A549 (cell line): ENCODE data around the gene PITPNC1. TPM values are rescaled to one million over a fixed set of nuclear protein-coding genes. Genes with fewer than 3 reads are reported as not detected.

Source experiments
- ATAC-seq, 2 experiments: fragments of 200-7000 bp in 1 of 2; fragments of >200 bp in 1 of 2; cut with Nextera tagmentation in 1 of 2; cut with Tn5 transposase in 1 of 2; 3 replicates each; pipeline versions ENCODE4 v1.8.0 to v1.9.1; 2018 to 2020; ENCODE audit warnings: mild to moderate bottlenecking in 1 of 2, moderate library complexity in 1 of 2
- CTCF ChIA-PET: fragments of 300-600 bp; sonication (Branson Sonifier 250); formaldehyde crosslinking; extraction: SDS; loops from one replicate; lab custom pipeline; 2021; ENCODE audit warnings: antibody characterized with exemption, inconsistent platforms; lab: Yijun Ruan, JAX
- POLR2A ChIA-PET: fragments of 350-600 bp; formaldehyde crosslinking; extraction: SDS; loops from one replicate; lab custom pipeline; 2021; ENCODE audit warnings: antibody characterized with exemption, inconsistent platforms; lab: Yijun Ruan, JAX
- DNase-seq, 2 experiments: peaks; one replicate each; pipeline versions ENCODE4 v3.0.0 to v3.0.0-alpha.2; 2011 to 2016; ENCODE audit warnings: low read depth in 1 of 2, low spot score in 1 of 2
- FAIRE-seq: peaks from 2 replicates; lab custom pipeline; 2011; peaks lifted over from hg19 to GRCh38; lab: Jason Lieb, UNC
- H3K27ac ChIP-seq, 2 experiments: fragments of >200 bp; sonication (Bioruptor Twin); formaldehyde crosslinking; 3 replicates each; pipeline ENCODE4 v1.5.1; 2016 to 2017
- H3K4me1 ChIP-seq: fragments of >200 bp; sonication (Bioruptor Twin); formaldehyde crosslinking; 3 replicates; pipeline ENCODE4 v1.6.1; 2016
- H3K4me2 ChIP-seq: fragments of >200 bp; sonication (Bioruptor Twin); formaldehyde crosslinking; 3 replicates; pipeline ENCODE4 v1.6.1; 2016
- H3K4me3 ChIP-seq: fragments of >200 bp; sonication (Bioruptor Twin); formaldehyde crosslinking; 3 replicates; pipeline ENCODE4 v1.5.1; 2016
- H3K9me3 ChIP-seq: fragments of >200 bp; sonication (Bioruptor Twin); formaldehyde crosslinking; 3 replicates; pipeline ENCODE4 v1.6.1; 2016
- CBX2 ChIP-seq: fragments of 200-600 bp; sonication (generic); IDR thresholded peaks from 2 replicates; pipeline ENCODE4 v1.6.1; 2016; ENCODE audit warnings: low read depth, mild to moderate bottlenecking, borderline replicate concordance
- CBX8 ChIP-seq: fragments of 200-600 bp; sonication (generic); IDR thresholded peaks from 2 replicates; pipeline ENCODE4 v1.6.1; 2016
- CEBPB ChIP-seq, 2 experiments: fragments of >200 bp in 1 of 2; sonication (Bioruptor Twin) in 1 of 2; formaldehyde crosslinking in 1 of 2; IDR thresholded peaks; 2 replicates each; pipeline ENCODE4 v1.6.1; 2012 to 2016
- CHD4 ChIP-seq: fragments of 200-600 bp; sonication (generic); IDR thresholded peaks from 2 replicates; pipeline ENCODE4 v1.6.1; 2016; ENCODE audit warnings: antibody characterized with exemption, mild to moderate bottlenecking, borderline replicate concordance
- EHMT2 ChIP-seq: fragments of 200-600 bp; sonication (generic); IDR thresholded peaks from 2 replicates; pipeline ENCODE4 v1.6.1; 2016; ENCODE audit warnings: antibody characterized with exemption, low read depth, mild to moderate bottlenecking, moderate library complexity
- EP300 ChIP-seq, 2 experiments: fragments of >200 bp; sonication (Bioruptor Twin); formaldehyde crosslinking; IDR thresholded peaks; 2 replicates in 1 of 2; 3 replicates in 1 of 2; pipeline ENCODE4 v1.6.1; 2016 to 2017
- HOXB5 ChIP-seq: fragments of 250-450 bp; sonication (Bioruptor Pico); IDR thresholded peaks from 2 replicates; pipeline ENCODE4 v1.5.0; 2020; ENCODE audit warnings: mild to moderate bottlenecking, moderate library complexity
- KDM1A ChIP-seq: fragments of 200-600 bp; sonication (generic); IDR thresholded peaks from 2 replicates; pipeline ENCODE4 v1.6.1; 2016; ENCODE audit warnings: low read depth, mild to moderate bottlenecking
- RARB ChIP-seq: fragments of 250-450 bp; sonication (Bioruptor Pico); IDR thresholded peaks from 2 replicates; pipeline ENCODE4 v1.8.0; 2021; ENCODE audit warnings: mild to moderate bottlenecking, moderate library complexity
- RCOR1 ChIP-seq: fragments of 150-350 bp; IDR thresholded peaks from 2 replicates; pipeline ENCODE4 v1.6.1; 2014; ENCODE audit warnings: antibody characterized with exemption, low read length, low read depth
- RFX5 ChIP-seq: fragments of 450-650 bp; IDR thresholded peaks from 2 replicates; pipeline ENCODE4 v1.7.1; 2014; ENCODE audit warnings: antibody characterized with exemption, mild to moderate bottlenecking, moderate library complexity
- TP53 ChIP-seq: fragments of 250-450 bp; sonication (Bioruptor Pico); IDR thresholded peaks from 2 replicates; pipeline ENCODE4 v1.5.0; 2021; ENCODE audit warnings: mild to moderate bottlenecking, moderate library complexity
- ZC3H11A ChIP-seq: fragments of 450-650 bp; IDR thresholded peaks from 2 replicates; pipeline ENCODE4 v1.6.1; 2014; ENCODE audit warnings: antibody characterized with exemption, mild to moderate bottlenecking
- WGBS: methylation state at CpG from one replicate; pipeline ENCODE4 v1.1.6; 2017; ENCODE audit errors: missing lambda C conversion rate; 5-methylcytosine and 5-hydroxymethylcytosine counted together
- polyA plus RNA-seq, 4 experiments: library from polyadenylated mRNA; depleted of rRNA in 3 of 4; stranded (reverse); fragments of >200 nt; fragmentation: RNase III in 1 of 4; extraction: RNeasy Plus Mini Kit Qiagen cat#74134 plus additional on column Dnase treatment in 1 of 4; gene quantifications; 2 replicates in 3 of 4; 3 replicates in 1 of 4; pipeline ENCODE4 v1.2.3, GENCODE V29; 2011 to 2017
- TF ChIP-seq, protein P1 (sequence below): fragments of >200 bp; sonication (Bioruptor Twin); formaldehyde crosslinking; IDR thresholded peaks from 3 replicates; pipeline ENCODE4 v1.6.1; 2016
- TF ChIP-seq, protein P2 (sequence below): fragments of >200 bp; sonication (Bioruptor Twin); formaldehyde crosslinking; IDR thresholded peaks from 2 replicates; pipeline ENCODE4 v1.6.1; 2016
- TF ChIP-seq, protein P3 (sequence below): fragments of 450-650 bp; IDR thresholded peaks from 2 replicates; pipeline ENCODE4 v1.6.1; 2014; ENCODE audit warnings: antibody characterized with exemption
- TF ChIP-seq, protein P4 (sequence below): IDR thresholded peaks from 2 replicates; pipeline ENCODE4 v1.6.1; 2012
- TF ChIP-seq, protein P5 (sequence below): fragments of 150-350 bp; IDR thresholded peaks from 2 replicates; pipeline ENCODE4 v1.6.1; 2014; ENCODE audit warnings: low read depth, mild to moderate bottlenecking, low read length

The PITPNC1 gene
- polyA plus RNA-seq, 2 of the 4 experiments (the other 2 are of a cell fraction), result 3.7 to 11.2 TPM

DNA sequence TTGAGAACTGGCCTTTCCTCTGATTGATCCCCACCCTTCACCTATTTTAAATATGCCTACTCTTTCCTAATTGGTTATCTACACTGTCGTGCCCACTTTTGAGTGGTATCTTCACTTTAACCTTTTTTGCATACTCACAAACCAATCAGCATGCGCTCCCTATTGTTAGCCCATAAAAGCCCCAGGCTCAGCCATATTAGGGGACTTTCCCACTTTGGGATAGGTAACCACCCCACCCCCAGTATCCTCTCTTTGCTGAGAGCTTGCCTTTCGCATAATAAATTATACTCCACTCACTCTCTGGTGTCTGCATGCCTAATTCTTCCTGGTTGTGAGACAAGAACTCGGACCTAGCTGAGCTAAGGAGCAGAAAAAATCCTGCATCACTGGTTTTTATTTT, 281.2 kb downstream of the PITPNC1 start:
- CTCF ChIA-PET, result interaction anchor here (1.1 to 1.5 kb wide), 3 partner anchors 18 to 283 kb away, joined by 3 to 5 read pairs (median 4); no protein-coding TSS in a partner anchor
- TF ChIP-seq, protein P1, sequence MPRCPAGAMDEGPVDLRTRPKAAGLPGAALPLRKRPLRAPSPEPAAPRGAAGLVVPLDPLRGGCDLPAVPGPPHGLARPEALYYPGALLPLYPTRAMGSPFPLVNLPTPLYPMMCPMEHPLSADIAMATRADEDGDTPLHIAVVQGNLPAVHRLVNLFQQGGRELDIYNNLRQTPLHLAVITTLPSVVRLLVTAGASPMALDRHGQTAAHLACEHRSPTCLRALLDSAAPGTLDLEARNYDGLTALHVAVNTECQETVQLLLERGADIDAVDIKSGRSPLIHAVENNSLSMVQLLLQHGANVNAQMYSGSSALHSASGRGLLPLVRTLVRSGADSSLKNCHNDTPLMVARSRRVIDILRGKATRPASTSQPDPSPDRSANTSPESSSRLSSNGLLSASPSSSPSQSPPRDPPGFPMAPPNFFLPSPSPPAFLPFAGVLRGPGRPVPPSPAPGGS, result no peak
- TF ChIP-seq EP300 (IDR thresholded peaks at IDR 0.05) (no peak), KDM1A (no peak), RCOR1 (no peak), RARB (CRISPR knock-in tag) (no peak), HOXB5 (CRISPR knock-in tag) (no peak)
- FAIRE-seq, result no peak

DNA sequence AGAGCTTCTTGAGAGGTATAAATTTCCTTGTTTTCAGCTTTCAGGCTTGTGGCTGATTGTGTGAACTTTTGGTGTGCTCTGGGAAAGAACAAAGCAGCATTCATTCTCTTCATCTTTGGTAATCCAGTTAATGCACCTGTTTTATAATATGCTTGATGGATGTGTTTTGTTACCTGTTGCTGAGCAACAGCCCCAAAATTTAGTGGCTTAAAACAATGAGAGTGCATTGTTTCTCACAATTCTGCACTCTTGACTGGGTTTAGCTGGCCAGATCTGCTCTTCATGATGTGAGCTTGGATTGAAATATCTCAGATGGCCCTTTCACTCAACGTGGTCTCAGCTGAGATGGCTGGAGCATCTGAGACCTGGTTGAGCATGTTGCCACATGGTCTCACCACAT, 281.9 kb downstream of the PITPNC1 start:
- ATAC-seq, result no peak
- H3K27ac ChIP-seq, result no peak overlapping the region
- TF ChIP-seq, protein P2, sequence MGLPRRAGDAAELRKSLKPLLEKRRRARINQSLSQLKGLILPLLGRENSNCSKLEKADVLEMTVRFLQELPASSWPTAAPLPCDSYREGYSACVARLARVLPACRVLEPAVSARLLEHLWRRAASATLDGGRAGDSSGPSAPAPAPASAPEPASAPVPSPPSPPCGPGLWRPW, result no peak
- TF ChIP-seq, protein P1, result no peak
- TF ChIP-seq RFX5, result no peak
- TF ChIP-seq, protein P3, sequence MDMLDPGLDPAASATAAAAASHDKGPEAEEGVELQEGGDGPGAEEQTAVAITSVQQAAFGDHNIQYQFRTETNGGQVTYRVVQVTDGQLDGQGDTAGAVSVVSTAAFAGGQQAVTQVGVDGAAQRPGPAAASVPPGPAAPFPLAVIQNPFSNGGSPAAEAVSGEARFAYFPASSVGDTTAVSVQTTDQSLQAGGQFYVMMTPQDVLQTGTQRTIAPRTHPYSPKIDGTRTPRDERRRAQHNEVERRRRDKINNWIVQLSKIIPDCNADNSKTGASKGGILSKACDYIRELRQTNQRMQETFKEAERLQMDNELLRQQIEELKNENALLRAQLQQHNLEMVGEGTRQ, result no peak
- TF ChIP-seq CBX8, result no peak
- no peak overlapping the region for H3K4me3 ChIP-seq
- no peaks in the 10 kb centered on the region for H3K9me3 ChIP-seq
- no peak for FAIRE-seq
- H3K4me2 ChIP-seq, result no peak overlapping the region
- ChIA-PET CTCF (interaction anchor here (0.9 to 1.5 kb wide), 5 partner anchors 7 to 284 kb away, joined by 3 to 6 read pairs (median 3); no protein-coding TSS in a partner anchor), POLR2A (no interaction called here)
- DNase-seq, result no peak
- 13% methylated on average over 1 of the region's 1 CpG for WGBS
- H3K4me1 ChIP-seq, result no peaks in the 10 kb centered on the region

More for the DNA sequence above, 281.2 kb downstream of the PITPNC1 start:
- Histone ChIP-seq H3K4me1 (no peaks in the 10 kb centered on the region), H3K4me3 (no peak overlapping the region), H3K4me2 (no peak overlapping the region), H3K27ac (no peak overlapping the region), H3K9me3 (no peaks in the 10 kb centered on the region)
- no peak for ATAC-seq
- WGBS, result 64% methylated on average over 4 of the region's 4 CpGs
- no peak for DNase-seq
- POLR2A ChIA-PET, result interaction anchor here (0.5 kb wide), 1 partner anchor 50 kb away, joined by 3 read pairs; no protein-coding TSS in a partner anchor

DNA sequence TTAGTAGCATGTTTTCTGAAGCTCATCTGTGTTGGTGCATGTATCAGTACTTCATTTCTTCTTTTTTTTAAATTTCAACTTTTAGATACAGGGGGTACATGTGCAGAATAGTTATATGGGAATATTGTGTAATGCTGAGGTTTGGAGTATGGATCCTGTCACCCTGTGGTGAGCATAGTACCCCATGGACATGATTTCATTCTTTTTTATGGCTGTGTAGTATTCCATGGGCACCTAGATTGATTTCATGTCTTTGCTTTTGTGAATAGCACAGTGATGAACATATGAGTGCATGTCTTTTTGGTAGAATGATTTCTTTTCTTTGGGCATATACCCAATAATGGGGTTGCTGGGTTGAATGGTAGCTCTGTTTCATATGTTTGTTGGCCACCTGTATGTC, 285.6 kb downstream of the PITPNC1 start:
- no peak for FAIRE-seq
- no peak overlapping the region for H3K4me2 ChIP-seq
- no peak overlapping the region for H3K27ac ChIP-seq
- no peaks in the 10 kb centered on the region for H3K4me1 ChIP-seq
- ATAC-seq, result no peak
- TF ChIP-seq EP300 (IDR thresholded peaks at IDR 0.05) (no peak), CHD4 (no peak), CBX2 (no peak), ZC3H11A (no peak), CEBPB (IDR thresholded peaks at IDR 0.05) (no peak), TP53 (CRISPR knock-in tag) (no peak), EHMT2 (no peak)
- TF ChIP-seq, protein P4, sequence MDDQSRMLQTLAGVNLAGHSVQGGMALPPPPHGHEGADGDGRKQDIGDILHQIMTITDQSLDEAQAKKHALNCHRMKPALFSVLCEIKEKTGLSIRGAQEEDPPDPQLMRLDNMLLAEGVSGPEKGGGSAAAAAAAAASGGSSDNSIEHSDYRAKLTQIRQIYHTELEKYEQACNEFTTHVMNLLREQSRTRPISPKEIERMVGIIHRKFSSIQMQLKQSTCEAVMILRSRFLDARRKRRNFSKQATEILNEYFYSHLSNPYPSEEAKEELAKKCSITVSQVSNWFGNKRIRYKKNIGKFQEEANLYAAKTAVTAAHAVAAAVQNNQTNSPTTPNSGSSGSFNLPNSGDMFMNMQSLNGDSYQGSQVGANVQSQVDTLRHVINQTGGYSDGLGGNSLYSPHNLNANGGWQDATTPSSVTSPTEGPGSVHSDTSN, result no peak
- TF ChIP-seq, protein P5, sequence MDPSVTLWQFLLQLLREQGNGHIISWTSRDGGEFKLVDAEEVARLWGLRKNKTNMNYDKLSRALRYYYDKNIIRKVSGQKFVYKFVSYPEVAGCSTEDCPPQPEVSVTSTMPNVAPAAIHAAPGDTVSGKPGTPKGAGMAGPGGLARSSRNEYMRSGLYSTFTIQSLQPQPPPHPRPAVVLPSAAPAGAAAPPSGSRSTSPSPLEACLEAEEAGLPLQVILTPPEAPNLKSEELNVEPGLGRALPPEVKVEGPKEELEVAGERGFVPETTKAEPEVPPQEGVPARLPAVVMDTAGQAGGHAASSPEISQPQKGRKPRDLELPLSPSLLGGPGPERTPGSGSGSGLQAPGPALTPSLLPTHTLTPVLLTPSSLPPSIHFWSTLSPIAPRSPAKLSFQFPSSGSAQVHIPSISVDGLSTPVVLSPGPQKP, result no peak
- POLR2A ChIA-PET, result no interaction called here
- no peak for DNase-seq
- CTCF ChIA-PET, result interaction anchor here (1.0 to 1.3 kb wide), 2 partner anchors 10 to 27 kb away, joined by 3 to 4 read pairs; no protein-coding TSS in a partner anchor
- no peaks in the 10 kb centered on the region for H3K9me3 ChIP-seq
- H3K4me3 ChIP-seq, result no peak overlapping the region
